Activated CD4-positive, alpha-beta memory T cell treated with anti-CD3 and anti-CD28 coated beads, Interleukin-2, amount 10 ng/mL, durations not matched to agents 7 days and 5 days (primary cell): Measurements from ENCODE around the gene ZBTB44. TPM values are rescaled to one million over a fixed set of nuclear protein-coding genes. Genes with fewer than 3 reads are reported as not detected.

ENCODE experiments used
- CTCF ChIA-PET: fragments of 350-600 bp; sonication (Branson Sonifier 250); formaldehyde crosslinking; loops from one replicate; lab custom pipeline; 2021; ENCODE audit warnings: antibody characterized with exemption, inconsistent platforms; lab: Charles Lee
- POLR2A ChIA-PET: fragments of 350-600 bp; sonication (Branson Sonifier 250); formaldehyde crosslinking; loops from one replicate; lab custom pipeline; 2021; ENCODE audit warnings: antibody characterized with exemption; lab: Charles Lee
- DNase-seq: peaks from one replicate; pipeline ENCODE4 v3.0.0-alpha.2; 2020
- H3K27ac Mint-ChIP-seq: one replicate; pipeline ENCODE4 v1.8.0; 2021; ENCODE audit warnings: mild to moderate bottlenecking, mixed read lengths
- H3K27me3 Mint-ChIP-seq: one replicate; pipeline ENCODE4 v1.8.0; 2021; ENCODE audit warnings: mixed read lengths
- H3K36me3 Mint-ChIP-seq: one replicate; pipeline ENCODE4 v1.8.0; 2021; ENCODE audit warnings: low read depth, mixed read lengths
- H3K4me1 Mint-ChIP-seq: one replicate; pipeline ENCODE4 v1.8.0; 2021; ENCODE audit warnings: mixed read lengths
- H3K4me3 Mint-ChIP-seq: one replicate; pipeline ENCODE4 v1.8.0; 2021; ENCODE audit warnings: mild to moderate bottlenecking, mixed read lengths
- H3K9me3 Mint-ChIP-seq: one replicate; pipeline ENCODE4 v1.8.0; 2021; ENCODE audit warnings: mixed read lengths
- total RNA-seq, 2 experiments: library from RNA; stranded (reverse); gene quantifications; one replicate each; pipeline ENCODE4 v1.2.3, GENCODE V29; 2021

ZBTB44 gene
- total RNA-seq, 2 experiments from 2014 or later, result 51.2 to 51.7 TPM

GRCh38 chr11:130178441-130179339 is 136.0 kb downstream of the ZBTB44 start:
- Mint-ChIP-seq H3K27ac (no peak overlapping the region), H3K4me3 (no peak overlapping the region), H3K9me3 (peaks cover 8% of the 10 kb centered on the region), H3K27me3 (peaks cover 9% of the 10 kb centered on the region), H3K36me3 (no peaks in the 10 kb centered on the region), H3K4me1 (no peaks in the 10 kb centered on the region)
- DNase-seq, result no peak
- POLR2A ChIA-PET, result no interaction called here
- CTCF ChIA-PET, result no interaction called here

GRCh38 chr11:130177782-130178181 is 136.9 kb downstream of the ZBTB44 start:
- H3K4me1 Mint-ChIP-seq, result no peaks in the 10 kb centered on the region
- no peak overlapping the region for H3K4me3 Mint-ChIP-seq
- H3K9me3 Mint-ChIP-seq, result peaks cover 8% of the 10 kb centered on the region
- peaks cover 9% of the 10 kb centered on the region for H3K27me3 Mint-ChIP-seq
- no peaks in the 10 kb centered on the region for H3K36me3 Mint-ChIP-seq
- no peak for DNase-seq
- ChIA-PET CTCF (no interaction called here), POLR2A (no interaction called here)
- no peak overlapping the region for H3K27ac Mint-ChIP-seq

Other genes starting within 250 kb of the ZBTB44 start
- 10 to 100 TPM; 31.1 to 33.2 TPM for gene APLP2, start 245.0 kb downstream of the ZBTB44 start, total RNA-seq
- not detected for gene ST14, start 155.1 kb downstream of the ZBTB44 start, total RNA-seq
- not detected for gene ADAMTS8, start 113.7 kb upstream of the ZBTB44 start, total RNA-seq
- gene ADAMTS15, start 133.7 kb upstream of the ZBTB44 start, total RNA-seq, result not detected